HUES64 (cell line): ENCODE results near the gene ATXN7L1. TPM values are rescaled to one million over a fixed set of nuclear protein-coding genes. Genes with fewer than 3 reads are reported as not detected.

Source experiments
- H3K27ac ChIP-seq: 2 replicates; pipeline ENCODE4 v1.7.0; 2013; ENCODE audit warnings: low read depth, low read length, inconsistent platforms
- H3K27me3 ChIP-seq: 2 replicates; pipeline ENCODE4 v1.6.1; 2013; ENCODE audit warnings: mild to moderate bottlenecking, low read length; ENCODE audit not compliant: insufficient read depth
- H3K36me3 ChIP-seq: 2 replicates; pipeline ENCODE4 v1.6.1; 2013; ENCODE audit warnings: mild to moderate bottlenecking, low read length; ENCODE audit not compliant: insufficient read depth
- H3K4me1 ChIP-seq: 2 replicates; pipeline ENCODE4 v1.6.1; 2013; ENCODE audit warnings: mild to moderate bottlenecking, low read length, moderate library complexity; ENCODE audit not compliant: insufficient read depth
- H3K4me3 ChIP-seq: 2 replicates; pipeline ENCODE4 v1.5.1; 2013; ENCODE audit warnings: mild to moderate bottlenecking, low read length, moderate library complexity
- H3K9ac ChIP-seq: 2 replicates; pipeline ENCODE4 v1.6.1; 2013; ENCODE audit warnings: mild to moderate bottlenecking, low read depth, low read length
- H3K9me3 ChIP-seq: 2 replicates; pipeline ENCODE4 v1.6.1; 2013; ENCODE audit warnings: low read depth, low read length; ENCODE audit not compliant: insufficient read depth
- WGBS: fragments of 150-250, 120-280 bp; methylation state at CpG from one replicate; pipeline ENCODE4 v1.1.7; 2013; ENCODE audit warnings: missing lambda C conversion rate; 5-methylcytosine and 5-hydroxymethylcytosine counted together
- polyA plus RNA-seq, 2 experiments: library from polyadenylated mRNA; stranded (reverse); fragments of 50-300 nt; gene quantifications; one replicate each; pipeline ENCODE4 v1.2.3, GENCODE V29; 2013

Gene ATXN7L1, protein sequence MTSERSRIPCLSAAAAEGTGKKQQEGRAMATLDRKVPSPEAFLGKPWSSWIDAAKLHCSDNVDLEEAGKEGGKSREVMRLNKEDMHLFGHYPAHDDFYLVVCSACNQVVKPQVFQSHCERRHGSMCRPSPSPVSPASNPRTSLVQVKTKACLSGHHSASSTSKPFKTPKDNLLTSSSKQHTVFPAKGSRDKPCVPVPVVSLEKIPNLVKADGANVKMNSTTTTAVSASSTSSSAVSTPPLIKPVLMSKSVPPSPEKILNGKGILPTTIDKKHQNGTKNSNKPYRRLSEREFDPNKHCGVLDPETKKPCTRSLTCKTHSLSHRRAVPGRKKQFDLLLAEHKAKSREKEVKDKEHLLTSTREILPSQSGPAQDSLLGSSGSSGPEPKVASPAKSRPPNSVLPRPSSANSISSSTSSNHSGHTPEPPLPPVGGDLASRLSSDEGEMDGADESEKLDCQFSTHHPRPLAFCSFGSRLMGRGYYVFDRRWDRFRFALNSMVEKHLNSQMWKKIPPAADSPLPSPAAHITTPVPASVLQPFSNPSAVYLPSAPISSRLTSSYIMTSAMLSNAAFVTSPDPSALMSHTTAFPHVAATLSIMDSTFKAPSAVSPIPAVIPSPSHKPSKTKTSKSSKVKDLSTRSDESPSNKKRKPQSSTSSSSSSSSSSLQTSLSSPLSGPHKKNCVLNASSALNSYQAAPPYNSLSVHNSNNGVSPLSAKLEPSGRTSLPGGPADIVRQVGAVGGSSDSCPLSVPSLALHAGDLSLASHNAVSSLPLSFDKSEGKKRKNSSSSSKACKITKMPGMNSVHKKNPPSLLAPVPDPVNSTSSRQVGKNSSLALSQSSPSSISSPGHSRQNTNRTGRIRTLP
- polyA plus RNA-seq (2013, experiment 1 of 2), result 17.8 TPM
- polyA plus RNA-seq (2013, experiment 2 of 2), result 16.5 TPM

DNA sequence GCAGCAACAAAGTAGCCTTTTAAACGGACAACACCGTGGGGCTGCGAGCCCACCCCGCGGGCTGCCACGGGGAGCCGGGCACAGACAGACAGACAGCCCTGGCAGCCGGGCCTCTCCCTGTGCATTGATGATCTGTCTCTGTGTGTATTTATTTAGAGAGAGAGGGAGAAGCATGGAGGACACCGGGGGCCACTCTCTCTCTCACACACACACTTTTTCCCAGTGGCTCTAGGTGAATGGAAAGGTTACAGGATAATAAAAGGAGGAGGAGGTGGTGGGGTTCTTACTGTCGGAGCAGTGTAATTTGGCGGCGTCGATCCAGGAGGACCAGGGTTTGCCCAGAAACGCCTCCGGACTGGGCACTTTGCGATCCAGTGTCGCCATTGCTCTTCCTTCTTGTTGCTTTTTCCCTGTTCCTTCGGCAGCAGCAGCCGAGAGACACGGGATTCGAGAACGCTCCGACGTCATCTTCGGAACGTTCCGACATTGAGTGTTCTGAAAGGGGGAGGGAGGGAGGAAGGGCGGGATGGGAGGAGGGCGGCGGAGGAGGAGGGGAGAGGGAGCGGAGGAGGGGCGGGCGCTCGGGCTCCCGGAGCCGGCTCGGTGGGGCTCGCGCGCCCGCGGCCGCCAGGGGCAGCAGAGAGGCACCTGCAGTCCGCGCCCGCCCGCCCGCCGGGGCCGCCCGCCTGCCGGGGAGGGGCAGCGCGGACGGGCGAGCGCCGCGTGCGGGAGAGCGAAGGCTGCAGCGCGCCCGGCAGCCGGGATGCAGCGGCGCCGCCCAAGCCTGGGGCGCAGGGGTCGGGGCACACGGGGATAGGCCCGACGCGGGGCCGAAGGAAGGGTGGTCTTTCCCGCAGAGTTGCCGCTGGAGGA lies at the start of gene ATXN7L1:
Gene ATXN7L1 (minus strand): TSS at position 509 of the 873 bp plus-strand sequence. CDS start 41 bp downstream, at position 468.
- under 1% methylated on average over 76 of the region's 77 CpGs for WGBS
- Histone ChIP-seq H3K9ac (peak within 1 kb of the TSS; percentile 99), H3K4me3 (peak within 1 kb of the TSS; percentile 100), H3K27me3 (peaks cover 26% of the 10 kb centered on the region), H3K9me3 (no peaks in the 10 kb centered on the region), H3K27ac (peak within 1 kb of the TSS; percentile 76), H3K4me1 (peaks cover 27% of the 10 kb centered on the region), H3K36me3 (peaks cover 18% of the 10 kb centered on the region)

DNA sequence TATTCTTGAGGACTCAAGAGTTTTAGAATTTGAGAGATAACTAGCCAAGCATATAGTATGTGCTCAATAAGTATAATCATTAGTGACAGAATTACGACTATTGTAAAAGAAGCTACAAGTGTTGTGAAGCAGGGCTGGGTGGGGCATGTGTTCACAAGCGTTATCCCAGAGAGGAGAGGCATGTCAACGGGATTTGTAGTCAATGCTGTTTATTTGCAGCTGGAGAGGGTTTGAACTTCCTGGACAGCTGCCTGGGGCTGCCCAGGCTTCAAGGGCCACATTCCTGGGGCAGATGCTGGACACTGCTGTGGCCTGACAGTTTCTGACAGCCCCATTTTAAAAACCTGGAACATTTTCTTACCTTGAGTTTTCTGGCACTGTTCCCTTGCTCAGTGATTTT lies 49.7 kb upstream of the ATXN7L1 start:
- no peak overlapping the region for H3K4me3 ChIP-seq
- no peak overlapping the region for H3K9ac ChIP-seq
- peaks cover 4% of the 10 kb centered on the region; the same call in 1 of the 2 replicates for H3K9me3 ChIP-seq
- WGBS, result 89% methylated on average over 3 of the region's 3 CpGs
- no peaks in the 10 kb centered on the region; the same call in 1 of the 2 replicates for H3K36me3 ChIP-seq
- no peaks in the 10 kb centered on the region for H3K4me1 ChIP-seq
- H3K27me3 ChIP-seq, result no peaks in the 10 kb centered on the region
- no peak overlapping the region for H3K27ac ChIP-seq

- Histone ChIP-seq H3K4me3 (no peak overlapping the region), H3K27me3 (no peaks in the 10 kb centered on the region), H3K9me3 (peaks cover 4% of the 10 kb centered on the region; the same call in 1 of the 2 replicates), H3K4me1 (no peaks in the 10 kb centered on the region), H3K36me3 (no peaks in the 10 kb centered on the region; the same call in 1 of the 2 replicates), H3K9ac (no peak overlapping the region), H3K27ac (no peak overlapping the region)
- no CpG with 5 or more reads among the region's 1 CpG for WGBS
Measured at GRCh38 chr7:105924945-105925344, 48.5 kb upstream of the ATXN7L1 start.

DNA sequence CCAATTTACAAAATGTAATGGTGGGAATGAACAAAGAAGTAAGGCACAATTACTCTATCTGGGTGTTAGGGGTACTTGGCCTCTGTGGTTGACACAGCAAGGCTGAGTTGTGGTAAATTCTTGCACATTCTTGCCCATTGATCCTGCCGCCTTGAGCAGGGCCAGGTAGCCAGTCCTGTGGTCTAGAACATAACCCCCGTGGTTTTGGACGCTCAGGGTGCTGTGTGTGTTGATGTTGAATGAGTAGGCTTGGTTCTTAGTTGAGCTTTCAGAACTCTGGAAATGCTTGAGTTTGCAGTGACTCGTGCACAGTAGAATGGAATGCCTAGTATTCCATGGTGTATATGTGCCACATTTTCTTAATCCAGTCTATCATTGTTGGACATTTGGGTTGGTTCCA lies 44.4 kb upstream of the ATXN7L1 start:
- peaks cover 4% of the 10 kb centered on the region; the same call in 1 of the 2 replicates for H3K9me3 ChIP-seq
- no peak overlapping the region for H3K27ac ChIP-seq
- H3K27me3 ChIP-seq, result no peaks in the 10 kb centered on the region
- no peaks in the 10 kb centered on the region; the same call in 1 of the 2 replicates for H3K36me3 ChIP-seq
- H3K9ac ChIP-seq, result no peak overlapping the region
- H3K4me1 ChIP-seq, result no peaks in the 10 kb centered on the region
- 95% methylated on average over 4 of the region's 4 CpGs for WGBS
- H3K4me3 ChIP-seq, result no peak overlapping the region

GRCh38 chr7:105917659-105918058 lies 41.3 kb upstream of the ATXN7L1 start:
- Histone ChIP-seq H3K4me3 (no peak overlapping the region), H3K4me1 (no peaks in the 10 kb centered on the region), H3K36me3 (no peaks in the 10 kb centered on the region; the same call in 1 of the 2 replicates), H3K27ac (no peak overlapping the region), H3K9ac (no peak overlapping the region), H3K9me3 (peaks cover 4% of the 10 kb centered on the region; the same call in 1 of the 2 replicates), H3K27me3 (no peaks in the 10 kb centered on the region)
- 100% methylated on average over 2 of the region's 2 CpGs for WGBS

DNA sequence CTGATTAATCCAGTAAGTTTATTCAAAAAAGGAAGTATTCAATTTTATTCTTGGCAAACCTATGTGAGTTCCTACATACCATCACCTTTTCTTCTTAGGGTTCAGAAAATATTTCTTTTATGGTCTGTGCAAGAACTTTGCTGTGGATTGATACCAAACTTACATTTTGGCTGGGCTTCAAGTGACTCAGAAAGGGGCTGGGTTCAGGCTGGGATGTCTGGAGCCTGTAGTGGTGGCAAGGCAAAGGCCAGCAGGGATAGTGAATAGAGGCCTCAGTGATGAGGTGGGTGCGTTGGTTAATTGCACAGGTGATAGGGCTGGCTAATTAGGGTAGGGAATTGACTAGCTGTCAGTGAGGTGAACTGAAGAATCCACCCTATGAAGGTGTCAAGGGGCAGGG lies 40.2 kb upstream of the ATXN7L1 start:
- Histone ChIP-seq H3K9ac (no peak overlapping the region), H3K4me1 (no peaks in the 10 kb centered on the region), H3K36me3 (no peaks in the 10 kb centered on the region; the same call in 1 of the 2 replicates), H3K9me3 (no peaks in the 10 kb centered on the region), H3K27ac (no peak overlapping the region), H3K4me3 (no peak overlapping the region), H3K27me3 (no peaks in the 10 kb centered on the region)
- 95% methylated on average over 1 of the region's 1 CpG for WGBS

DNA sequence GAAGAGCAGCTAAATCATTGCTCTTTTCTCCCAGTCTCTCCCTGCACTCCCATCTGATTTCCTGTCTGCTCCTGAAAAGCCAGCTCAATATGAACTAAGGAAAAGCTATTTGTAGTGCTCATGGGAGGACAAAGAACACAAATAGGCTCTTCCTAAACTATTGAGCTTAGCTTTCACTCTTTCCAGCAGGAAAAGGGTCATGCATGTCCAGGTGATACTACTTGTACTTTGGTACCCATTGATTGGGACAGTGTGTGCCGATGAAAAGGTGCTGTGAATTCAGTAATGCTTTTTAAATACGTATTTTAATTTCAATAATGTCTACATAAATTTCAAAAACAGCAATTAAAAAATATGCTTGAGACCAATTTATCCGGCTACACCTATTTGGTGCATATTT lies 37.5 kb upstream of the ATXN7L1 start:
- peaks cover 6% of the 10 kb centered on the region for H3K9me3 ChIP-seq
- WGBS, result 93% methylated on average over 3 of the region's 3 CpGs
- peaks cover 8% of the 10 kb centered on the region for H3K36me3 ChIP-seq
- H3K27me3 ChIP-seq, result no peaks in the 10 kb centered on the region
- no peaks in the 10 kb centered on the region for H3K4me1 ChIP-seq
- no peak overlapping the region for H3K4me3 ChIP-seq
- no peak overlapping the region for H3K27ac ChIP-seq
- no peak overlapping the region for H3K9ac ChIP-seq

DNA sequence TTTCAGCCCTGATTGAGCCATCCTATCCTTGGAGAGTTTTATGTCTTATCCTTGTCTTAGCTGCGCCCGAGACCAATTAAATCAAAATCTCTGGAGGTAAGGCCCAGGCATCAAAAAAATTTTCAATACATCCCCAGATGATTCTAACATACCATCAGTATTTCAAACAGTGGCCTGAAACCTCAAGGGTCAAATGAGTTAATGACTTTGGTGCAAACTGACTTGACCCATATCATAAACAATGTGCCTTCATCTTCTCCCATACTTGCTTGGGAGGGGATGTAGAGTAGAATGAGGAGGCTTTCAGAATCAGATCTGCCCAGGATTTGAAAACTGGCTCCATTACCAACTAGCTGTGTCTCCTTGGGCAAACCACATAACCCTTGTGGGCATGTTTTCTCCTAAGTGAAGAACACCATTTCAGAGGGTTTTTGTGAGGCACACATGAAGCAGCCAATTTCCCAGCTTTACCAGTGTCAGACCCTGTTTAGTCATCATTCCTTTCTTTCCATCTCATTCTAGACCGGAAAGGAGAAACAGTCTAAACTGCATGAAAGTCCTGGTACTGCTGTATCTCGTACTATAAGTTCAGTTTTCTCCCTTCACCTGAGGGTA lies 35.7 kb upstream of the ATXN7L1 start:
- H3K27ac ChIP-seq, result no peak overlapping the region
- no peak overlapping the region for H3K9ac ChIP-seq
- H3K4me3 ChIP-seq, result no peak overlapping the region
- peaks cover 6% of the 10 kb centered on the region for H3K9me3 ChIP-seq
- H3K4me1 ChIP-seq, result no peaks in the 10 kb centered on the region
- no peaks in the 10 kb centered on the region for H3K27me3 ChIP-seq
- H3K36me3 ChIP-seq, result peaks cover 8% of the 10 kb centered on the region
- 93% methylated on average over 4 of the region's 4 CpGs for WGBS

DNA sequence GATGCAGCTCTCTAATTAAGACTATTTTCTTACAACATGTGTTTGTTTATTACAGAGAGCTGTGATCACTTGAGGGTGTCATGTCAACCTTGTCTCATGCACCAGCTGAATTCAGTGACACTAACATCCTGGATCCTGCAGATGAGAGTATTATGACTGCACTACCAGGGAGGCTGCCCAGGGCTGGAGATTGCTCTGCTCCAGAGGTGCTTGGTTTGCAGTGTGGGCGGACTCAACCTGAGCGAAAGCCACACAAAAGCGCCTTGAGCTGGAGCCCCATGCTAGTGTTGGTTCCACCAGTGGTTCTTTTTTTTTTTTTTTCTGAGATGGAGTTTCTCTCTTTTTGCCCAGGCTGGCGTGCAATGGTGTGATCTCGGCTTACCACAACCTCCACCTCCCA lies 33.8 kb upstream of the ATXN7L1 start:
- Histone ChIP-seq H3K4me3 (no peak overlapping the region), H3K27me3 (no peaks in the 10 kb centered on the region), H3K27ac (no peak overlapping the region), H3K9me3 (peaks cover 6% of the 10 kb centered on the region), H3K9ac (no peak overlapping the region), H3K4me1 (peaks cover 14% of the 10 kb centered on the region), H3K36me3 (peaks cover 8% of the 10 kb centered on the region)
- 98% methylated on average over 5 of the region's 5 CpGs for WGBS

DNA sequence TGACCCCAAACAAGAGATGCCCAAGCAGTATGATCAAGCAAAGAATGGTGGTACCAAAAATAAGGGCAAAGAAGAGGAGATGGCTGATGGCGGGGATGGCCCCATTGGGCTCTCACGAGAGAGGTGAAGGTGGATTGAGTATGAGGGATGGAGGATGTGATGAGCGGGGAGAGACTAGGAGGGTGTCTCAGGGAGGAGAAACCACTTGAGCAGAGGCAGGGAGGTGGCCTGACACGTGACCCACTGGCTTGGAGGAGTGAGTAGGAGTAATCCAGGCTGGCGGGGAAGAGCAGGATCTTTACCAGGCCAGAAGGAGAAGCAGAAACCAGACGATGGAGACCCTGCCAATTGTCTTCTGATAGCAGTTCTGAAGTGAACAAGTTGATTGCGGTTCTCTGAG lies 33.3 kb upstream of the ATXN7L1 start:
- no peak overlapping the region for H3K4me3 ChIP-seq
- H3K36me3 ChIP-seq, result peaks cover 8% of the 10 kb centered on the region
- 96% methylated on average over 7 of the region's 7 CpGs for WGBS
- no peak overlapping the region for H3K9ac ChIP-seq
- peaks cover 6% of the 10 kb centered on the region for H3K9me3 ChIP-seq
- no peaks in the 10 kb centered on the region for H3K27me3 ChIP-seq
- no peak overlapping the region for H3K27ac ChIP-seq
- peaks cover 19% of the 10 kb centered on the region for H3K4me1 ChIP-seq
